GM12874 (cell line): ENCODE data around the gene ZNF664.

Source experiments
- CTCF ChIP-seq: IDR thresholded peaks from 2 replicates; pipeline ENCODE4 v1.5.1; 2011; ENCODE audit warnings: low read depth, mild to moderate bottlenecking, control low read depth, low read length, moderate library complexity; ENCODE audit not compliant: insufficient read depth

ZNF664 gene

GRCh38 chr12:124019115-124019514 lies 46.1 kb downstream of the ZNF664 start:
- no peak for TF ChIP-seq CTCF

DNA sequence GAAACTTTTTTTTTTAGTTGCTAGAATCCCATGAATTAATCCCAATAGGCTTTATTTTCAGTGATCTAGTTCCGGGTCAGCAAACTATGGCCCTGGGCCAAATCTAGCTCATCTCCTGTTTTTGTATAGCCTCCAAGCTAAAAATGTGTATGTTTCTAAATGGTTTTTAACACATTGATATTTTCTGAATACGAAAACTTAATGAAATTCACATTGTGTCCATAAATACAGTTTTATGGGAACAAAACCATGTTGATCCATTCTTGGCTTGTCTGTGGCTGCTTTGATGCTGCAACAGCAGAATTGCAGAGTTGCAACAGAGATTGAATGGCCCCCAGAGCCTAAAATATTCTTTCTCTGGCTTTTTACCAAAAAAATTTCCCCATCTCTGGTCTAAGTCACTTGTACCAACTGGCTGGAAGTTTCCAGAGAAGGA lies 47.5 kb downstream of the ZNF664 start:
- TF ChIP-seq CTCF = no peak

DNA sequence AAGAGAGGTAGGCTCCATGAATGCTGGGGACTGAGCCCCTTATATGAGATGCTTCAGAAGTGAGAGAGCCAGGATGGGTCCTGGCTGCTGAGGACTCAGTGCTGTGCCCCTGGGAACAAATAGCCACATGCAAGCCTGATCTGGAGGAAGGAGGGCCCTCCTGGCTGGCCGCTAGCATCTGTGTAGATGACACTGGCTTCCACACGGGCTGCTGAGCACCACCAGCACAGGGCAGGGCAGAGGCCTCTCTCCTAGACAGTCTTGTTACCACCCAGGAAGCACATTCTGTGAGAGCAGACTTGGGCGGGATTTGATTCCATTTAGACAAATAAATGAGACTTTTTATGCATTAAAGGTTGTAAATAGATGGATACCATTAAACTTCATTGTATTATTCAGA lies 48.0 kb downstream of the ZNF664 start:
- TF ChIP-seq CTCF = no peak

- TF ChIP-seq CTCF = no peak
Observed at GRCh38 chr12:124022161-124022560, 49.1 kb downstream of the ZNF664 start.

- TF ChIP-seq CTCF = no peak
Observed at GRCh38 chr12:124024263-124024678, 51.3 kb downstream of the ZNF664 start.

GRCh38 chr12:124024776-124025175 lies 51.8 kb downstream of the ZNF664 start:
- no peak for TF ChIP-seq CTCF

GRCh38 chr12:124025661-124026060 lies 52.6 kb downstream of the ZNF664 start:
- TF ChIP-seq CTCF = no peak
